ENCODE measurements around the gene NFYC. TPM values are rescaled to one million over a fixed set of nuclear protein-coding genes. Genes with fewer than 3 reads are reported as not detected.

Gene NFYC
- total RNA-seq, 1 experiment from 2014 or later = 63.3 TPM

DNA sequence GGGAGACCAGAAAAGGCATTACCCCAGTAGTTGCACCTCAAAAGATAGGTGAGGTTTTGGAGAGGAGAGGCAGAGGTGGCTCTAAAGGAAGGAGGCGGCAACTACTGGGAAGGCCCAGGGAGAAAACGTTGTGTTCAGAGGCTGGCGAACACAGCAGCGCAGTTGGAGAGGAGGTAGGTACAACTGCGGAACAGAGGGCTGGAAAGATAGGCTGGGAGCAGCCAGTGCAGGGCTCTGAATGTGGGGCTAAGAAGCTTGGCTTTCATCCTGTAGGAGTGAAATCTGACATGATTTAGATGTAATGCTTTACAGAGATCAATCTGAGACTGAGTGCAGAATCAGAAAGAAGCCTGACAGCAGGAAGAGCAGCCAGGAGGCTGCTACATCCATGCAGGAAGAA is 39.0 kb upstream of the NFYC start (continued):
- TF ChIP-seq POLR2AphosphoS5 (IDR thresholded peaks at IDR 0.05; ENCODE audit: low read depth, low read length) (no peak), EZH2 (IDR thresholded peaks at IDR 0.05) (no peak), ZNF274 (IDR thresholded peaks at IDR 0.05; ENCODE audit: low read depth, low read length) (no peak)

GRCh38 chr1:40652979-40653378 is 38.5 kb upstream of the NFYC start:
- Histone ChIP-seq H3K4me3 (replicated peaks in 1 of 2; ENCODE audit: low read depth in 1 of 2, low read length in 2 of 2) (no peak overlapping the region), H3K79me2 (ENCODE audit: insufficient read depth, low read length) (no peaks in the 10 kb centered on the region), H2AFZ (ENCODE audit: low read depth, low read length, poor library complexity, severe bottlenecking) (no peak overlapping the region), H3K36me3 (ENCODE audit: control insufficient read depth in 1 of 2, insufficient read depth in 2 of 2, low read length in 2 of 2) (no peaks in the 10 kb centered on the region), H3K4me1 (ENCODE audit: control insufficient read depth in 1 of 2, insufficient read depth in 2 of 2, low read length in 2 of 2) (peaks cover 2 to 36% of the 10 kb centered on the region in 2 experiments), H3K4me2 (ENCODE audit: low read length) (no peak overlapping the region), H3K27ac (ENCODE audit: low read depth, low read length) (no peak overlapping the region), H3K27me3 (ENCODE audit: insufficient read depth, low read length) (no peaks in the 10 kb centered on the region), H3K9ac (ENCODE audit: low read length) (no peak overlapping the region), H3K9me3 (ENCODE audit: control insufficient read depth in 1 of 2, insufficient read depth in 1 of 2, low read depth in 1 of 2, low read length in 2 of 2) (no peaks in the 10 kb centered on the region), H4K20me1 (ENCODE audit: insufficient read depth) (no peaks in the 10 kb centered on the region), H3K9me2 (ENCODE audit: insufficient read depth) (no peaks in the 10 kb centered on the region)
- no peak for TF ChIP-seq EZH2phosphoT487 (IDR thresholded peaks at IDR 0.05; ENCODE audit: borderline replicate concordance)
- no peak for TF ChIP-seq CTCF (IDR thresholded peaks at IDR 0.05 in 2 of 3, conservative IDR thresholded peaks at IDR 0.05 in 1 of 3; ENCODE audit: borderline replicate concordance in 1 of 3, insufficient read depth in 1 of 3, low read depth in 2 of 3, low read length in 2 of 3)
- TF ChIP-seq SIN3A (IDR thresholded peaks at IDR 0.05; ENCODE audit: low read depth) = no peak
- no peak for TF ChIP-seq EZH2 (IDR thresholded peaks at IDR 0.05)
- TF ChIP-seq ZBTB33 (IDR thresholded peaks at IDR 0.05; ENCODE audit: extremely low read depth, insufficient replicate concordance, low read length) = no peak
- TF ChIP-seq, protein P1, sequence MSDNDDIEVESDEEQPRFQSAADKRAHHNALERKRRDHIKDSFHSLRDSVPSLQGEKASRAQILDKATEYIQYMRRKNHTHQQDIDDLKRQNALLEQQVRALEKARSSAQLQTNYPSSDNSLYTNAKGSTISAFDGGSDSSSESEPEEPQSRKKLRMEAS (IDR thresholded peaks at IDR 0.05) = no peak
- TF ChIP-seq, protein P2, sequence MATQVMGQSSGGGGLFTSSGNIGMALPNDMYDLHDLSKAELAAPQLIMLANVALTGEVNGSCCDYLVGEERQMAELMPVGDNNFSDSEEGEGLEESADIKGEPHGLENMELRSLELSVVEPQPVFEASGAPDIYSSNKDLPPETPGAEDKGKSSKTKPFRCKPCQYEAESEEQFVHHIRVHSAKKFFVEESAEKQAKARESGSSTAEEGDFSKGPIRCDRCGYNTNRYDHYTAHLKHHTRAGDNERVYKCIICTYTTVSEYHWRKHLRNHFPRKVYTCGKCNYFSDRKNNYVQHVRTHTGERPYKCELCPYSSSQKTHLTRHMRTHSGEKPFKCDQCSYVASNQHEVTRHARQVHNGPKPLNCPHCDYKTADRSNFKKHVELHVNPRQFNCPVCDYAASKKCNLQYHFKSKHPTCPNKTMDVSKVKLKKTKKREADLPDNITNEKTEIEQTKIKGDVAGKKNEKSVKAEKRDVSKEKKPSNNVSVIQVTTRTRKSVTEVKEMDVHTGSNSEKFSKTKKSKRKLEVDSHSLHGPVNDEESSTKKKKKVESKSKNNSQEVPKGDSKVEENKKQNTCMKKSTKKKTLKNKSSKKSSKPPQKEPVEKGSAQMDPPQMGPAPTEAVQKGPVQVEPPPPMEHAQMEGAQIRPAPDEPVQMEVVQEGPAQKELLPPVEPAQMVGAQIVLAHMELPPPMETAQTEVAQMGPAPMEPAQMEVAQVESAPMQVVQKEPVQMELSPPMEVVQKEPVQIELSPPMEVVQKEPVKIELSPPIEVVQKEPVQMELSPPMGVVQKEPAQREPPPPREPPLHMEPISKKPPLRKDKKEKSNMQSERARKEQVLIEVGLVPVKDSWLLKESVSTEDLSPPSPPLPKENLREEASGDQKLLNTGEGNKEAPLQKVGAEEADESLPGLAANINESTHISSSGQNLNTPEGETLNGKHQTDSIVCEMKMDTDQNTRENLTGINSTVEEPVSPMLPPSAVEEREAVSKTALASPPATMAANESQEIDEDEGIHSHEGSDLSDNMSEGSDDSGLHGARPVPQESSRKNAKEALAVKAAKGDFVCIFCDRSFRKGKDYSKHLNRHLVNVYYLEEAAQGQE (IDR thresholded peaks at IDR 0.05; ENCODE audit: low read depth) = no peak
- no peak for TF ChIP-seq SRF (IDR thresholded peaks at IDR 0.05; ENCODE audit: low read depth)
- no peak for TF ChIP-seq ELF1 (IDR thresholded peaks at IDR 0.05; ENCODE audit: borderline replicate concordance, low read depth)
- TF ChIP-seq, protein P3, sequence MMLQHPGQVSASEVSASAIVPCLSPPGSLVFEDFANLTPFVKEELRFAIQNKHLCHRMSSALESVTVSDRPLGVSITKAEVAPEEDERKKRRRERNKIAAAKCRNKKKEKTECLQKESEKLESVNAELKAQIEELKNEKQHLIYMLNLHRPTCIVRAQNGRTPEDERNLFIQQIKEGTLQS (IDR thresholded peaks at IDR 0.05) = no peak
- intact Hi-C loops (cut with micrococcal nuclease) = no loop called here
- DNase-seq (ENCODE audit: low read depth, low spot score) = no peak
- no peak for ATAC-seq
- CTCF ChIA-PET = no interaction called here
- POLR2A ChIA-PET = no interaction called here
- no TSS peak for BruUV-seq (replicated peaks)
- RAD21 ChIA-PET (ENCODE audit: low non-redundant PET in 1 of 2, low total read pairs in 2 of 2, uncharacterized antibody in 2 of 2, unreplicated experiment in 2 of 2) = no interaction called here
